ENCODE data around the gene ATP5PB.

DNA sequence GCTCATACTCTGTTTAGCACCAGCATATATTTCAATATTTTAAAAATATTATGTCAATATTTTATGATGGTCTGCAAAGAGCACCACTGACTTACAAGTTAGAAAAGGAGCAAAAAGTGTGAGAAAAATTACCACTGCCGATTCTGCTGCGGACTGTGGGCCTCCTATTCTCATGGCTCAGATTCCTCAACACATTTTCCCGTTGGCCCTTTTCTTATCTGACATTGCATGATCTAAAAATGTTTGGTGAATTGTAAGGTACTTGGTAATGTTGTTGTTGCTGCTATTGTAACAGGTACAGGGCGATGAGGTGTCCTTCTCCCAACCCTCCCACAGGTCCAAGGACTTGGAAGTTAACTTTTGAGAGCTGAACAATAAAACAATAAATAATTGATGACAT lies 25.3 kb downstream of the ATP5PB start:
- TF ChIP-seq, protein P1, sequence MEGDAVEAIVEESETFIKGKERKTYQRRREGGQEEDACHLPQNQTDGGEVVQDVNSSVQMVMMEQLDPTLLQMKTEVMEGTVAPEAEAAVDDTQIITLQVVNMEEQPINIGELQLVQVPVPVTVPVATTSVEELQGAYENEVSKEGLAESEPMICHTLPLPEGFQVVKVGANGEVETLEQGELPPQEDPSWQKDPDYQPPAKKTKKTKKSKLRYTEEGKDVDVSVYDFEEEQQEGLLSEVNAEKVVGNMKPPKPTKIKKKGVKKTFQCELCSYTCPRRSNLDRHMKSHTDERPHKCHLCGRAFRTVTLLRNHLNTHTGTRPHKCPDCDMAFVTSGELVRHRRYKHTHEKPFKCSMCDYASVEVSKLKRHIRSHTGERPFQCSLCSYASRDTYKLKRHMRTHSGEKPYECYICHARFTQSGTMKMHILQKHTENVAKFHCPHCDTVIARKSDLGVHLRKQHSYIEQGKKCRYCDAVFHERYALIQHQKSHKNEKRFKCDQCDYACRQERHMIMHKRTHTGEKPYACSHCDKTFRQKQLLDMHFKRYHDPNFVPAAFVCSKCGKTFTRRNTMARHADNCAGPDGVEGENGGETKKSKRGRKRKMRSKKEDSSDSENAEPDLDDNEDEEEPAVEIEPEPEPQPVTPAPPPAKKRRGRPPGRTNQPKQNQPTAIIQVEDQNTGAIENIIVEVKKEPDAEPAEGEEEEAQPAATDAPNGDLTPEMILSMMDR (IDR thresholded peaks at IDR 0.05) = no peak
- no peak for TF ChIP-seq POLR2A (IDR thresholded peaks at IDR 0.05)
